ENCODE results near the gene IDI1.
"Not testable (repeated sequence)": the region's sequence is repeated elsewhere in the genome, so short reads cannot be mapped to it uniquely, and the experiment has no call there.

Gene IDI1

GRCh38 chr10:1034758-1035157 lies 14.2 kb downstream of the IDI1 start:
- no peak for DNase-seq (ENCODE audit: low read depth in 2 of 2)

DNA sequence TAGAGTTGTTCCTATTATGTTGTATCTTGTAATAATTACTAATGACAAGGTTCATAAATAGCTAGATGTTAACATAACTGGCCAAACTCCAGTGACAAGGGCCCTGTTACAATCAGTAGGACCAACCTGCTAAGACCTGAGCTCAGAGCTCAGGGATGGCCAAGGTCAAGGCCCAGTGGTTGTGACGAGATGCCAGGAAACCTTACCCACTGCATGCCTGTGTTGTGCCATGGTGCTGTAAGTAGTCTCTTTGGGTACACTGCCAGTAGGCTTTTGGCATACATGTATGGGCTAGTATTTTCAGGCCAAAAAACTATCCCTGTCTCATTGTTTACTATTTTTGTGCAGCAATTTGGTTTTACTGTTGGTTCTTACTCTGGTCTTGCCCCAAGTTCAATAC lies 15.3 kb downstream of the IDI1 start:
- no peak for DNase-seq (ENCODE audit: low read depth in 2 of 2)

DNA sequence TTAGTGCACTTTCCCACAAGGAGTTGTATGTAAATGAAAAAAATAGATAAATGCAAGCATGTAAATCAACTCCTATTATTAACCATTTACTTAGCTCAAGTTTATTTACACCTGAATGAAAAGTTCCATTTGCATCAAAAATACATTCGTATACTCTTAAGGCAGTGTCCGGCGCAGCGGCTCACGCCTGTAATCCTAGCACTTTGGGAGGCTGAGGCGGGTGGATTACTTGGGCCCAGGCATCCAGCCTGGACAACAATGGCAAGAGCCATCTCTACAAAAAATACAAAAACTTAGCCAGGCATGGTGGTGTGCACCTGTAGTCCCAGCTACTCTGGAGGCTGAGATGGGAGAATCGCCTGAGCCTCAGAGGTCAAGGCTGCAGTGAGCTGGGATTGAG lies 19.1 kb downstream of the IDI1 start:
- no peak for DNase-seq (ENCODE audit: low read depth in 2 of 2)

- no peak for DNase-seq (ENCODE audit: low read depth in 2 of 2)
These were observed 22.3 kb downstream of the IDI1 start for GRCh38 chr10:1026578-1026977.

DNA sequence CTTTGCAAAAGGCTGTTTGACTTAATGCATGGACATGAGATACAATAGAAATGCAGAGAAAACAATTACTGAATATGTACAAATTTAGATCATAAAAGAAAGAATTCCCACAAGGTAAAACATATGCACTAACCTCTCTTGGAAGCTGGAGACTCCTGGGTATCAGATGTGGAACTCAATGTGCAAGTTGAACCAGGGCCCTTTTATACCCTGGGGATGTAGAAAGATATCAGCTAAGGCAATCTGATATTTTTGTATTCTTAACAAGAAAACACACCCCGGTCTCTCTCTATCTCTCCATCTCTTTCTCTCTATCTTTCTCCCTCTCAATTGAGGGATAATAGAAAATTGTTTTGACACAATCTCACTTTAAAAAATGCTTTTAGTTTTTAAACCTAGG lies 23.2 kb downstream of the IDI1 start, which contains the start of gene IDI2:
Gene IDI2 (minus strand): TSS at position 177 of the 400 bp plus-strand sequence. CDS start 1,136 bp downstream, outside the sequence.
- no peak for DNase-seq (ENCODE audit: low read depth in 2 of 2)

- DNase-seq (ENCODE audit: low read depth in 2 of 2): no peak
These were observed 24.8 kb downstream of the IDI1 start for GRCh38 chr10:1024103-1024502.

DNA sequence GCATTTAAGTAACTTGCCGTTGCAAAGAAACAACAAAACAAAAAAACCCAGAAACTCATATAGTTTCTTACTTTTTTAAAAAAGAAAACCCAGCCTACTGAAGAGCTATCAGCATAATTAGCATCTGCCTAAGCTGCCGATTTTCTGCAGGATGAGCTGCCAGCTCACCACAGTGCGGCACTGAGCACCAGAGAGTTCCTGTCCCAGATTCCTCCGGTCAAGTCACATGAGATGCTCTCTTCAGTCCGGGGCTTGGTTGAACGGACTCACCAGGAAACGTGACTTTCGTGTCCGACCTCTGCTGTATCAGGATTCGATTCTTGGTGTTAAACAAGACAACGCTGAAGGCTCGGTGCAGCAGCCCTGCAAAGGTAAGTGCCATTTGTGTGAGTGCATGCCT lies 26.5 kb downstream of the IDI1 start:
- no peak for DNase-seq (ENCODE audit: low read depth in 2 of 2)

- DNase-seq (ENCODE audit: low read depth in 2 of 2): no peak
These were observed 28.0 kb downstream of the IDI1 start for GRCh38 chr10:1020958-1021357.

GRCh38 chr10:1020460-1020859 lies 28.5 kb downstream of the IDI1 start:
- DNase-seq (ENCODE audit: low read depth in 2 of 2): no peak

DNA sequence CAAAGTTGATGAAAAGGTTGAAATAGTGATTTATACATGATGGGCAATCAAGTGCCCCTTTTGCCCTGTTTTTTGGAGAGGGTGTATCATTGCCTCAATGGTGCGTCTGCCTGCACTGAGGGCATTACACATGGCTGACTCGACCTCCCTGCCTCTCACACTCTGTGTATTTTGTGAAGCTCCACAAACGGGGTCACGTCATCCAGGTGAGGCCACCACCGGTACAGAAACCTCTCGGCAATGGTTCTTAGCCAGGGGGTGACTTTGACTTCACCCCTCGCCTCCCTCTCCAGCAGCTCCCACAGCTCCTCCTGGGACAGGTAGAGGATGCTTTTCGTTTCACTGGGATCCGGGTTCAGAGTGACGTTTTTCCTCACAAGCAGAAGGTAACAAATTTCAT lies 29.6 kb downstream of the IDI1 start:
- no peak for DNase-seq (ENCODE audit: low read depth in 2 of 2)

- no peak for DNase-seq (ENCODE audit: low read depth in 2 of 2)
These were observed 33.2 kb downstream of the IDI1 start for GRCh38 chr10:1015688-1016087.

GRCh38 chr10:1011696-1012095 lies 37.2 kb downstream of the IDI1 start:
- DNase-seq (ENCODE audit: low read depth in 2 of 2): no peak

- DNase-seq (ENCODE audit: low read depth in 2 of 2): no peak
These were observed 38.2 kb downstream of the IDI1 start for GRCh38 chr10:1010703-1011102.

GRCh38 chr10:1009947-1010346 lies 39.0 kb downstream of the IDI1 start:
- DNase-seq (ENCODE audit: low read depth in 2 of 2): not testable (repeated sequence)

- DNase-seq (ENCODE audit: low read depth in 2 of 2): no peak
These were observed 39.8 kb downstream of the IDI1 start for GRCh38 chr10:1009071-1009494.

GRCh38 chr10:1007583-1007982 lies 41.3 kb downstream of the IDI1 start:
- no peak for DNase-seq (ENCODE audit: low read depth in 2 of 2)

- no peak for DNase-seq (ENCODE audit: low read depth in 2 of 2)
These were observed 42.3 kb downstream of the IDI1 start for GRCh38 chr10:1006573-1006972.

DNA sequence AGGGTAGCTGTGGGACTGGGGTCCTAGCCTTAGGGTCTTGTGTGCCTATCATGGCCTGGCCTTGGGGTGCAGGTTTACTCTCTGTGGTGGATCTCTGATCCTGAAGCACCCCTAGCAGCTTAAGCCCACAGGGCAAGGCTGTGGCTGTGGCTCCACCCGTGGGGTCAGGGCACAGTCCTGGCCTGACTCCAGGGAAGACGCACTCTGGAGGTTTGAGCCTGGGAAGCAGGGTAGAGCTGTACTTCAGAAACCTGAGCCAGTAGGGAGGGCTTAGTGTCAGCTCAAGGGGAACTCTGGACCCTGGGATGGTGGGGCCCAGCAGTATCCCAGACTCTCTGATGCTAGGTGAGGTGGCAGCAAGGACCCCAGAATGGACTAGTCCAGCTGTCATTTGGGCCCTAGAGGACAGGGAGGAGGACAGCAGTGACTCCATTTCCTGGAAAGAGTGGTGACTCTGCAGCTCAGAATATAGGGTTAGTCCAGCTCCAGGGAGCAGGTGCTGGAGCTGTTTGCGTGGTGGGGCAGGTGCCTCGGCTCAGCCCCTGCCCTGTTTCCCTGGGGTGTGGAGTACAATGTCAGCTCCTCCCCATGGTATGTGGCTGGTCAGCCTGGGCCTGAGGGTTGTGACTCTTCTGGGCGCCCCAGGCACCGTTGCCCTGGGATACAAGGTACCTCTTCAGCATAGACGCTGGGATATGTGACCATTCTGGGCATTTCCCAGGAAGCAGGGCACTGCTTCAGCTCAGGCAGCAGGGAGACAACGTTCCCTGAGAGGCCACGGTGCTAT lies 44.8 kb downstream of the IDI1 start:
- no peak for DNase-seq (ENCODE audit: low read depth in 2 of 2)

- DNase-seq (ENCODE audit: low read depth in 2 of 2): no peak
These were observed 46.4 kb downstream of the IDI1 start for GRCh38 chr10:1002425-1003006.

GRCh38 chr10:997266-998022 lies 51.5 kb downstream of the IDI1 start:
- DNase-seq (ENCODE audit: low read depth in 2 of 2): no peak

DNA sequence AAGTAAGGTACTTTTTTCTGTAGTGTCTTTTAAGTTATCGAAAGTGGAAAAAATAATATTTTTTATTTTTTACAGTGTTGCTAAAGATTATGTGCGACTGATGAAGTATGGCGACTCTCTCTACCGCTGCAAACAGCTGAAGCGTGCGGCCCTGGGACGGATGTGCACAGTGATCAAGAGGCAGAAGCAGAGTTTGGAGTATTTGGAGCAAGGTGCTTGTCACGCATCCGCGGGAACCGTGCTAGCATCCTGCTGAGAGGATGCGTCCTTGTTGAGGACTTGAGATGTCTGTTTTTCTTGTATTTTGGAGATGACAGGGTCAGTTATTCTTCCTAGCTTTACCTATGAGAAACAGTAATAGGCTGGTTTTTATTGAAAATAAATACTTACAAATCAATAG lies 52.9 kb downstream of the IDI1 start:
- DNase-seq (ENCODE audit: low read depth in 2 of 2): no peak

DNA sequence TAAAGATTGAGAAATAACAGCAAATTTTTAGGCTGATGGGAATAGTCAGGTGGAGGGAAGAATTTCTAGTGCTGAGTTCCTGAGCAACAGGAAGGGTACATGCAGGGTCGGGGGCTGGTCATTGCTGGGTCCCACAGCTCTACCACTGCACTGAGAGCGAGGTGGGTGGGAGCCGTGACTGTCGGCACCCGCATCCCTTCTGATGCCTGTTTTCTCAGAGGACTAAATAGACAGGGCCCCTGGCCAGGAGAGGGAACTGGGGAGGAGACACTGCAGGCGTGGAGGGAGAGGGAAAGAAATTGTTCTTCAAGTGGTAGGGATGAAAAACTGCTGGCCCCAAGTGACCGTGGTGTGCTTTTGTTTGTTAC lies 53.4 kb downstream of the IDI1 start:
- DNase-seq (ENCODE audit: low read depth in 2 of 2): no peak
